ENCODE data around the gene PDCD4. TPM values are rescaled to one million over a fixed set of nuclear protein-coding genes. Genes with fewer than 3 reads are reported as not detected.

PDCD4 gene
- total RNA-seq, 1 experiment from 2014 or later: 63.0 TPM

DNA sequence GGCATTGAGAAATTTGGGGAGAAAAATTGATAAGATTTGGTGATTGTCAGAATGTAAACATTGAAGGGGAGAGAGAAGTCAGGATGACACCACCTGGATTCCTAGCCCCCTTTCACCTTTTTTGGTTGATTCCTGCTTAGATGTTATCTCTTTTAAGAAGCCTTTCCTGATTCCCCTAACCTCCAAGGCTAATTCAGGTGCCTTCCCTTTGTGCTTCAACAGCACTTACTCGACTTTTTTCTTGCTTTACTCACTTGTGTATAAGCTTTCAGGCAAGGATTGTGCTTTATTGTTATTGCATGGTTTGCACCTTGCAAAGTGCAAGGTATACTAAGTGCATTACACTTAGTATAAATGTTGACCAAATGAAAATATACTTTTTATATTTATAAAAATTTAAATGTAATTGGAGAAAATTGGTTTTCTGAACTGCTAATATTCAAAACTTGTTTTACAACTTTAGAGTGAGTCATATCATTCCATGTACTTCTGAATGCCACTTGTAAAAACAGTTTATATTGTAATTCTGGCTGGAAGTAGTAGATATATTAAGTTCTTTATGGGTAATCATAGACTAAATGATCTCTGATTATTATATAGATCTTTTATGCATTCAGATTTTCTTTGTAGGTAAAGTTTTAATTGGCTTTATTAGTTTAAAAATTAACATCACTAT lies 60.9 kb downstream of the PDCD4 start:
- H3K9me3 ChIP-seq (ENCODE audit: control insufficient read depth in 1 of 2, insufficient read depth in 1 of 2, low read depth in 1 of 2, low read length in 2 of 2): no peaks in the 10 kb centered on the region
- CTCF ChIA-PET: no interaction called here
- DNase-seq (ENCODE audit: low read depth, low spot score) (no peak), ATAC-seq (no peak)
- TF ChIP-seq POLR2A (IDR thresholded peaks at IDR 0.05; ENCODE audit: borderline replicate concordance, extremely low read depth, insufficient read depth, insufficient read length) (no peak), FOSL1 (IDR thresholded peaks at IDR 0.05; ENCODE audit: low read depth) (peak; percentile 63; the same call in 1 of the 2 replicates)
- H3K9me2 ChIP-seq (ENCODE audit: insufficient read depth): no peaks in the 10 kb centered on the region
- H2AFZ ChIP-seq (ENCODE audit: low read depth, low read length, poor library complexity, severe bottlenecking): no peak overlapping the region
- no peaks in the 10 kb centered on the region for H3K27me3 ChIP-seq (ENCODE audit: insufficient read depth, low read length)
- H3K9ac ChIP-seq (ENCODE audit: low read length): no peak overlapping the region
- H3K4me1 ChIP-seq (ENCODE audit: control insufficient read depth in 1 of 2, insufficient read depth in 2 of 2, low read length in 2 of 2): peaks cover 6 to 13% of the 10 kb centered on the region in 2 experiments
- H4K20me1 ChIP-seq (ENCODE audit: insufficient read depth): peaks cover 8% of the 10 kb centered on the region
- RAD21 ChIA-PET (ENCODE audit: low non-redundant PET in 1 of 2, low total read pairs in 2 of 2, uncharacterized antibody in 2 of 2, unreplicated experiment in 2 of 2): no interaction called here
- H3K36me3 ChIP-seq (ENCODE audit: control insufficient read depth in 1 of 2, insufficient read depth in 2 of 2, low read length in 2 of 2): no peaks in the 10 kb centered on the region
- peak overlapping the region; percentile 28 for H3K4me2 ChIP-seq (ENCODE audit: low read length)
- H3K79me2 ChIP-seq (ENCODE audit: insufficient read depth, low read length): peaks cover 91% of the 10 kb centered on the region
- POLR2A ChIA-PET: no interaction called here
- intact Hi-C loops (cut with micrococcal nuclease): no loop called here
- H3K27ac ChIP-seq (ENCODE audit: low read depth, low read length): no peak overlapping the region
- H3K4me3 ChIP-seq (replicated peaks in 1 of 2; ENCODE audit: low read depth in 1 of 2, low read length in 2 of 2): no peak overlapping the region
- no TSS peak for BruUV-seq (replicated peaks)

DNA sequence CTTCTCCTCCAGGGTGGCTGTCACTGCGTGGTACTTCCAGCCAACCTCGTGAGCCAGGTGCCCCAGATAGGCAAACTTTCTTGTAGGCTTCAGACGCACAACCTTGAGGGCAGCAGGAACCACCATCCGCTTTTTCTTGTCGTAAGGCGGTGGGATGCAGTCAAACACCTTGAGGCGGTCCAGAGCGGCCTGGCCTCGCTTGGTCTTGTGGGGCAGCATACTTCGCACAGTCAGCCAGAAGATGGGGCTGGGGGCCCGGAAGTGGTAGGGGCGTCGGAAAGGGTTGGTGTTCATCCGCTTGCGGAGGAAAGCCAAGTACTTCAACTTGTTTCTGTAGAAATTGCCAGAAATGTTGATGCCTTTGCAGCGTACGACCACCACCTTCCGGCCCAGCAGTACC lies 65.0 kb downstream of the PDCD4 start:
- DNase-seq (ENCODE audit: low read depth, low spot score) (no peak), ATAC-seq (no peak)
- Histone ChIP-seq H3K4me2 (ENCODE audit: low read length) (no peak overlapping the region), H3K36me3 (ENCODE audit: control insufficient read depth in 1 of 2, insufficient read depth in 2 of 2, low read length in 2 of 2) (no peaks in the 10 kb centered on the region), H3K9me2 (ENCODE audit: insufficient read depth) (peaks cover 3% of the 10 kb centered on the region; the same call in 1 of the 2 replicates), H3K27me3 (ENCODE audit: insufficient read depth, low read length) (no peaks in the 10 kb centered on the region), H4K20me1 (ENCODE audit: insufficient read depth) (peaks cover 8% of the 10 kb centered on the region; the same call in 1 of the 2 replicates), H3K9me3 (ENCODE audit: control insufficient read depth in 1 of 2, insufficient read depth in 1 of 2, low read depth in 1 of 2, low read length in 2 of 2) (no peaks in the 10 kb centered on the region), H3K4me3 (replicated peaks in 1 of 2; ENCODE audit: low read depth in 1 of 2, low read length in 2 of 2) (no peak overlapping the region), H3K79me2 (ENCODE audit: insufficient read depth, low read length) (peaks cover 78% of the 10 kb centered on the region), H2AFZ (ENCODE audit: low read depth, low read length, poor library complexity, severe bottlenecking) (no peak overlapping the region), H3K27ac (ENCODE audit: low read depth, low read length) (no peak overlapping the region), H3K4me1 (ENCODE audit: control insufficient read depth in 1 of 2, insufficient read depth in 2 of 2, low read length in 2 of 2) (peaks cover 6 to 13% of the 10 kb centered on the region in 2 experiments), H3K9ac (ENCODE audit: low read length) (no peak overlapping the region)
- intact Hi-C loops (cut with micrococcal nuclease): no loop called here
- CTCF ChIA-PET: no interaction called here
- POLR2A ChIA-PET: no interaction called here
- no peak for TF ChIP-seq CEBPB (IDR thresholded peaks at IDR 0.05; ENCODE audit: low read depth)
- TF ChIP-seq POLR2A (IDR thresholded peaks at IDR 0.05; ENCODE audit: borderline replicate concordance, extremely low read depth, insufficient read depth, insufficient read length): no peak
- no peak for TF ChIP-seq SIN3A (IDR thresholded peaks at IDR 0.05; ENCODE audit: low read depth)
- no peak for TF ChIP-seq EZH2phosphoT487 (IDR thresholded peaks at IDR 0.05; ENCODE audit: borderline replicate concordance)
- no peak for TF ChIP-seq RAD21 (IDR thresholded peaks at IDR 0.05; ENCODE audit: low read depth)
- TF ChIP-seq ZNF274 (IDR thresholded peaks at IDR 0.05; ENCODE audit: low read depth, low read length): no peak
- TF ChIP-seq EGR1 (IDR thresholded peaks at IDR 0.05; ENCODE audit: low read depth): no peak
- TF ChIP-seq SP1 (IDR thresholded peaks at IDR 0.05; ENCODE audit: low read depth): no peak
- TF ChIP-seq ELF1 (IDR thresholded peaks at IDR 0.05; ENCODE audit: borderline replicate concordance, low read depth): no peak
- RAD21 ChIA-PET (ENCODE audit: low non-redundant PET in 1 of 2, low total read pairs in 2 of 2, uncharacterized antibody in 2 of 2, unreplicated experiment in 2 of 2): no interaction called here
- BruUV-seq (replicated peaks): no TSS peak

Data from HCT116 (cell line).